HG02642 (cell line): ENCODE results near the gene SELENOT.
"Not testable (repeated sequence)": the region's sequence is repeated elsewhere in the genome, so short reads cannot be mapped to it uniquely, and the experiment has no call there.

Experiments used
- ATAC-seq: cut with Tn5 transposase; IDR thresholded peaks from one replicate; pipeline ENCODE4 v1.9.1; 2021; ENCODE audit warnings: mild to moderate bottlenecking; ENCODE audit not compliant: unreplicated experiment, poor library complexity

The SELENOT gene

GRCh38 chr3:150605998-150606641 lies 3.0 kb downstream of the SELENOT start:
- ATAC-seq, result no peak

- ATAC-seq, result no peak
Observed at GRCh38 chr3:150607267-150608065, 4.3 kb downstream of the SELENOT start.

GRCh38 chr3:150609988-150610387 lies 6.9 kb downstream of the SELENOT start:
- ATAC-seq, result no peak

GRCh38 chr3:150610785-150611184 lies 7.7 kb downstream of the SELENOT start:
- no peak for ATAC-seq

- no peak for ATAC-seq
Observed at GRCh38 chr3:150611666-150612065, 8.5 kb downstream of the SELENOT start.

GRCh38 chr3:150612494-150612893 lies 9.4 kb downstream of the SELENOT start:
- ATAC-seq, result no peak

GRCh38 chr3:150613034-150613433 lies 9.9 kb downstream of the SELENOT start:
- no peak for ATAC-seq

GRCh38 chr3:150613709-150614480 lies 10.8 kb downstream of the SELENOT start:
- no peak for ATAC-seq

- ATAC-seq, result no peak
Observed at GRCh38 chr3:150620002-150620689, 17.0 kb downstream of the SELENOT start.

- ATAC-seq, result not testable (repeated sequence)
Observed at GRCh38 chr3:150622955-150623354, 19.8 kb downstream of the SELENOT start.

GRCh38 chr3:150623945-150624344 lies 20.8 kb downstream of the SELENOT start:
- no peak for ATAC-seq

- ATAC-seq, result no peak
Observed at GRCh38 chr3:150626148-150626930, 23.2 kb downstream of the SELENOT start.

- no peak for ATAC-seq
Observed at GRCh38 chr3:150627557-150627956, 24.4 kb downstream of the SELENOT start.

- no peak for ATAC-seq
Observed at GRCh38 chr3:150631515-150632221, 28.5 kb downstream of the SELENOT start.

- no peak for ATAC-seq
Observed at GRCh38 chr3:150635076-150635475, 32.0 kb downstream of the SELENOT start.

GRCh38 chr3:150635526-150635925 lies 32.4 kb downstream of the SELENOT start:
- ATAC-seq, result no peak

- ATAC-seq, result no peak
Observed at GRCh38 chr3:150636258-150636657, 33.1 kb downstream of the SELENOT start.

- no peak for ATAC-seq
Observed at GRCh38 chr3:150639262-150639661, 36.1 kb downstream of the SELENOT start.

- no peak for ATAC-seq
Observed at GRCh38 chr3:150640256-150640655, 37.1 kb downstream of the SELENOT start.
